GM12872 (cell line): ENCODE results near the gene FAM20C.

ENCODE experiments used
- TF ChIP-seq, protein P1 (sequence below): IDR thresholded peaks from 3 replicates; pipeline ENCODE4 v1.5.1; 2011; ENCODE audit warnings: low read depth, mild to moderate bottlenecking, low read length, moderate library complexity; ENCODE audit not compliant: insufficient read depth

FAM20C gene

DNA sequence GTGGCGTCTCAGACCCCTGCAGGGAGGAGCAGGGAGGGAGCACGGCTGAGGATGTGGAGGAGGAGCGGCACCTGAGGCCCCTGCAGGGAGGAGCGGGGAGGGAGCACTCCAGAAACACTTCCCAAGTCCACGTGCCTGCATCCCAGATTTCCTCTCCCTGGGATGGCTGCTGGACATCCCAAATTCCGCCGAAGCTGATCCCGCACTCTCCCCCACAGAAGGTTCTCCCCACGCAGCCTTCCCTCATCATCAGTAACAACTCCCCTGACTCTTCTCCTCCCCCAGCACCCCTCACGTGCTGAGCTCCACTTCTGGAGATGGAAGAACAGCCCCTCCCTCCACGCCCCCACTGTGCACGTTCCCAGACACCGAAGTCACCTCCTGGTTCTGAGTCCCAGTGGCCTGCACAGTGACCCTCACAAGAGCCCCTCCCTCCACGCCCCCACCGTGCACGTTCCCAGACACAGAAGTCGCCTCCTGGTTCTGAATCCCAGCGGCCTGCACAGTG lies 79.8 kb downstream of the FAM20C start:
- TF ChIP-seq, protein P1, sequence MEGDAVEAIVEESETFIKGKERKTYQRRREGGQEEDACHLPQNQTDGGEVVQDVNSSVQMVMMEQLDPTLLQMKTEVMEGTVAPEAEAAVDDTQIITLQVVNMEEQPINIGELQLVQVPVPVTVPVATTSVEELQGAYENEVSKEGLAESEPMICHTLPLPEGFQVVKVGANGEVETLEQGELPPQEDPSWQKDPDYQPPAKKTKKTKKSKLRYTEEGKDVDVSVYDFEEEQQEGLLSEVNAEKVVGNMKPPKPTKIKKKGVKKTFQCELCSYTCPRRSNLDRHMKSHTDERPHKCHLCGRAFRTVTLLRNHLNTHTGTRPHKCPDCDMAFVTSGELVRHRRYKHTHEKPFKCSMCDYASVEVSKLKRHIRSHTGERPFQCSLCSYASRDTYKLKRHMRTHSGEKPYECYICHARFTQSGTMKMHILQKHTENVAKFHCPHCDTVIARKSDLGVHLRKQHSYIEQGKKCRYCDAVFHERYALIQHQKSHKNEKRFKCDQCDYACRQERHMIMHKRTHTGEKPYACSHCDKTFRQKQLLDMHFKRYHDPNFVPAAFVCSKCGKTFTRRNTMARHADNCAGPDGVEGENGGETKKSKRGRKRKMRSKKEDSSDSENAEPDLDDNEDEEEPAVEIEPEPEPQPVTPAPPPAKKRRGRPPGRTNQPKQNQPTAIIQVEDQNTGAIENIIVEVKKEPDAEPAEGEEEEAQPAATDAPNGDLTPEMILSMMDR, result no peak

DNA sequence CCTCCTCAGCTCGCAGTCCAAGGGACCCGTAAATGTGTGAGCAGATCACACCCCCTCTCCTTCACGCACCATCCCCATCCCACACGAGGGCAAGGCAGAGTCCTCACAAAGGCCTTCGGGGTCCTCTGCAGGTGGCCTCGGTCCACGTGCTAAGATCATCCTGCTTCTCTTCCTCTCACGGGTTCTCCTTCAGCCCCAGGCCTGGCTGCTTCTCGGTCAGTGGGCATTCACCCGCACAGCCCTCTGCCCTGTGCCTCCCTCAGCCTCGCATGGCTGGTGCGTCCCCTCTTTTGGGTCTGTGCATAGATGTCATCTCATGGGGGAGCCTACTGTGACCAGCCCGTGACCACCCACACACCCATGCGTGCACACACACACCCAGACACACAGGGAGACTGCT lies 80.3 kb downstream of the FAM20C start:
- TF ChIP-seq, protein P1, result no peak

DNA sequence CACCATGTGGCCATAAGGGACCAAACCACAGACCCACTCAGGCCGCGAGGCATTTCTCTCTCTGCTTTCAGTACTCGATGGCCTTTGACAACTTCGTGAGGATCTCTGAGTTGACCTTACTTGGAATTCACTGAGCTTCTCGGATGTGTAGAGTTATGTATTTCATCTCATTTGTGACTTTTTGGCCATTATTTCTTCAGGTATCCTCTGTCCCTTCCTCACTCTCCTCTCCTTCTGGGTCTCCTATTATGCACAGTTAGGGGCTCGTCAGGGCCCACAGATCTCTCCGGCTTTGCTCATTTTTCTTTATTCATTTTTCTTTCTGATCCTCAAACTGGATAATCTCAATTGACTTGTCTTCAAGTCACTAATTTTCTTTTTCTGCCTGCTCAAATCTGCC lies 81.0 kb downstream of the FAM20C start:
- TF ChIP-seq, protein P1, result no peak

DNA sequence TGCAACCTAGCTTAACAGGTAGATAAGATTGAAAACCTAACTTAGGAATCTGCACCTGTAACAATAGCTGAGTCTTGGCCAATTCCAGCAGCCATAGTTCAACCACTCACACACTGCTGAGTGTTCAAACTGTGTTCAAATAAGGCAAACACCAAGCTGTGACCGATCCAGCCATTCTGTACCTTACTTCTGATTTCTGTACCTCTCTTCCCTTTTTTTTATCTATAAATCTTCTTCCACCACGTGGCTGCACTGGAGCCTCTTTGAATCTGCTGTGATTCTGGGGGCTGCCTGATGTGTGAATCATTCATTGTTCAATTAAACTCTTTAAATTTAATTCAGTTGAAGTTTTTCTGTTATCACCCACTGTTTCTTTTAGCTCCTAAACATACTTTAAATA lies 81.9 kb downstream of the FAM20C start:
- TF ChIP-seq, protein P1, result no peak

DNA sequence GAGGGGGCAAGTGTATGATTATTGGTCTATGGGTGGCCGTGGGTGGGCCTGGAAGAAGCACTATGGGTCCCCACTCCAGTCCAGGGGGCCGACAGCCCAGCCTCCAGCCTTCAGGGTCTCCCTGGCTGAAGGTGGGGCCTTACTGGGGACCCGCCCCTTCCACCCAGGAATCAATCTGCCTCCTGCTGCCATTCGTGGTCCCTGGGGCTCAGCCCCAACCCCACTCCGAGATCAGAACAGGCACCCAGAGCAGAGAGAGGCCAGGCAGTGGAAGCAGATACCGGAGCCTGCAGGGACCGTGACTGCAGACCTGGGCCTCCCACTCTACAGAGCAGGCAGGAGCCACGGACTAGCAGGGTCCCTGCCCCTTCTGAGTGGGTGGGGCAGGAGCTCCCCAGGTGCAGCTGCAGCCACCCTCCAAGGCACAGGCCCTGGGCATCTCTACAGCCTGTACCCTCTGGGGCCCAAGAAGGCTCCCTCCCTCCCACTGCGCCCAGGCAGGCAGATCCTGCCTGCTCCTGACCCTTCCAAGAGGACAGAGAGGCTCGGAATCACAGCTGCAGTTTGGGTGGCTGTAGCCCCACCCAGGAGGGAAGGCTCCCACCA lies 84.0 kb downstream of the FAM20C start:
- TF ChIP-seq, protein P1, result no peak

DNA sequence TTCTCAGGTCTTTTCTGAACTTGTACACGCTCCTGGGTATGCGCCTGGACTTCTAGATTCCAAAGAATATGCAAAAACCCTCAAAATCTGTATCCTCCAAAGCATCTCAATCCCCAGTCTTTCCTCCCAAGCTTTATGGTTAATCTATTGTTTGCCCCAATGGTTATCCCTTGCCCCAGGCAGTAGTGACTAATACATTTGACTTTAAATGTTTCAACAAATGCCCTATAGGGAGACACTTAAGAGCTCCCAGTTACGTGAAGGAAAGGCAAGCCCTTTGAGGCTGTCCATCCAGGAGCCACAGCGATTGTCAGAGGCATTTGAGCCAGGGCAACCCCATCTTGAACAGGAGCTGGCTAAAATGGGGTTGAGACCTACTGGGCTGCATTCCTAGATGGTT lies 84.9 kb downstream of the FAM20C start:
- TF ChIP-seq, protein P1, result no peak

DNA sequence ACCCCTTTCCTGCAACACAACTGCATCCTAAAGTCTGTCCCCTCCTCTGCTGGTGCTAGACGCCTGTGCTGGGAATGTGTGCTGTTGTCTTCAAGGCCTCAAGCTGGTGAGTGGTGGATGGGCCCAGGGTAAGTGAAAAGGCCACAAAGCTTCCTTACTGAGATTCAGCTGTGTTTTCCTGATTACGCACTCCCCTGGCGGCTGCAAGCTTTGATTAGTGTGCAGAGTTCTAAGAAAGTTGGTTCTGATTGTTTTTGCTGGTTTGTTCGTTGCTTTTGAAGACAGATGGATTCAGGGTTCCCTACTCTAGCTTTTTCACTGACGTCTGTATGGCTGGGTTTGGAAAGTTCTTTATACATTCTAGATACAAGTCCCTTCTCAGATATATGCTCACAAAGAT lies 85.7 kb downstream of the FAM20C start:
- TF ChIP-seq, protein P1, result no peak
